Glomerular endothelial cell (primary cell): Measurements from ENCODE around the gene SOST. TPM values are rescaled to one million over a fixed set of nuclear protein-coding genes. Genes with fewer than 3 reads are reported as not detected.

ENCODE experiments used
- DNase-seq: peaks from one replicate; pipeline ENCODE4 v3.0.0-alpha.2; 2011; ENCODE audit warnings: low read depth, low spot score; ENCODE audit errors: extremely low read depth
- total RNA-seq: library from RNA; depleted of rRNA; stranded (reverse); fragments of >200 nt; gene quantifications from 2 replicates; pipeline ENCODE4 v1.2.3, GENCODE V29; 2015

SOST gene
- total RNA-seq, 1 donor from 2014 or later: not detected

DNA sequence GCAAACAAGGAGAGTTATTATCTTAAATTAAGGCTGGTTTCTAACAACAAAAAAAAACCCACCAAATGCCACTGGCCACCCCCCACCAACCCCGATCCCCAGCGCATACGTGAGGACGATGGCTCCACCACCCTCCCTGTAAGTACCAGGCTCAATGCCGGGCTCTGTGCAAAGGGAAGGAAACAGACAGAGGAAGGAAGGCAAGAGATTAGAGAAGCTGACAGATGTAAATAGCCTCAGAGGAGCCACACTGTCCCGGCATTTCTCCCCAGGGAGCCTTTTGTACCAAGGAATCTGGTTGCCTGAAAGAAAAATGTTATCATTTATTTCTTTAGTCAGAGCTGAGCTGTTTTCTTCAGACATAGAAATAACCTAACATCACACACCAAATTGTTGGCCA, 13.1 kb downstream of the SOST start:
- DNase-seq: no peak

DNA sequence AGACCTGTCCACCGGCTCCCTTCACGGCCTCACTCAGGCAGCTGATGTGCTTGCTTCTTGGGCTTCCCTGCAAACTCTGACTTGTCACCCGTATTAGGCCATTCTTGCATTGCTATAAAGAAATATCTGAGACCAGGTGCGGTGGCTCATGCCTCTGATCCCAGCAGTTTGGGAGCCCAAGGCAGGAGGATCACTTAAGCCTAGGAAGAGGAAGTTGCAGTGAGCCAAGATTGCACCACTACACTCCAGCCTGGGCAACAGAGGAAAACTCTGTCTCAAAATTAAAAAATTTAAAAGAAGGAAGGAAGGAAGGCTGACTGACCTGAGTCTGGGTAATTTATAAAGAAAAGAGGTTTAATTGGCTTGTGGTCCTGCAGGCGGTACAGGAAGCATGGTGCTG, 17.0 kb downstream of the SOST start:
- DNase-seq: no peak

DNA sequence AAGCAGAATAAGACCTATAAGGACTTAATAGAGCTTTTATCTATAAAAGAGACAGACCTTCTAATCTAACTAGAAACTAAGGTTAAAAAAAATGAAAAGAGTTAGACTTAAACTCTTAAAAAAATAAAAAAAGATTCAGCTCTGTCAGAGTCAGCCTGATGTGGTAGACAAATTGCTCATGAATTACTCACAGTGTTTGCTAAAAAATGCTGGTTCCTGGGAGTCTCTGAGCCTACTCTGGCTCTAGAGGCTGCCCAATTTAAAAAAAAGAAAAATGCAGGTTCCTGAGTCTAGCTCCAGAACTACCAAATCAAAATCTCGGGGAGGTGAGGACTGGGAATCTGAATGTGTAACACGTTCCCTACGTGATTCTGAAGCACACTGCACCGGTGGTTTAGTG, 18.1 kb downstream of the SOST start:
- no peak for DNase-seq

DNA sequence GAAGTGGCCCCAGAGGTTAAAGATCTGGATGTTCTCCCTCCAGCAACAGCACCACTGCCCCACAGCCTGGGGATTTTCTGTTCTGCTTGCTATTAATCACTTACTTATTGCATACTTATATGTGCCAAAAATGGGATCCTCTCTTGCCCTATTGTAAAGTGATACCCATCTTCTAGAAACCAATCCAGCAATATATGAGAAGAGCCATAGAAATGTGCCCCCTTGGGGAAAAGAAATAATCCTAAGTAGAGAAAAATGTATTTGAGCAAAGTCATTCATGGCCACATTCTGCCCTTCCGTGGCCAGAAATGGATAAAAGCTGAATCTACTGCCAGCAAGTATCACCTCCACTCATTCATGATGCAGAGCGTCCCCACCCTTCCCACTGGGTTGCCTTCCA, 20.9 kb downstream of the SOST start:
- no peak for DNase-seq

DNA sequence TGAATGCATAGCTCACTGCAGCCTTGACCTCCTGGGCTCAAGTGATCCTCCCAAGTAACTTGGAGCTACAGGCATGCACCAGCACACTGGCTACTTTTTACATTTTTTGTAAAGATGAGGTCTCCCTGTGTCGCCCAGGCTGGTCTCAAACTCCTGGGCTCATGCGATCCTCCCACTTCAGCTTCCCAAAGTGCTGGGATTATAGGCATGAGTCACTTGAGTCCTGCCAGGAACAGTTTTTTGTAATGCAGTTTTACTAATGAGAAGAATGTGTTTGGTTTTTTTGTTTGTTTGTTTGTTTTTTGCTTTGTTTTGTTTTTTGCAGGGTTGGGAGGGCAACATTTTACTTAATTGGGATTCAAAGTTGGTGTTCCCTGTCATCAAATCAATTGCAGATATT, 22.2 kb downstream of the SOST start:
- DNase-seq: no peak

DNA sequence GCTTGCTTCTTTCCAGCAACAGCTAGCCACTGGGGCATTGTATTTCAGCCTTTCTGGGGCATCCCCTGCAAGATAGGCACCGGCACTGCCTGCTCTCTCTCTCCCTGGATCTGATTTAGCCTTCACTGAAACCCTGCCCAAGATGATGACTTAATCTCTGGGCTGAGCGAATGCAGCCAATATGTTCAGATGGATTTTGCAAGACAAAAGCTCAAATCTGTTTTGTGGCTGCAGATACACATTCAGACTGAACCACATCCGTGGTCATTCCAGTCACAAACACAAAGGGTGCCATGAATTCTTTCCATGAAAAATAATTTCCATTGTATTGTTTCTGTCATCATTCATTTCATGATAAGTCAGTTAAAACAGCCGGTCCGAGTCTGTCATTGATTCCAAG, 24.2 kb downstream of the SOST start:
- no peak for DNase-seq

DNA sequence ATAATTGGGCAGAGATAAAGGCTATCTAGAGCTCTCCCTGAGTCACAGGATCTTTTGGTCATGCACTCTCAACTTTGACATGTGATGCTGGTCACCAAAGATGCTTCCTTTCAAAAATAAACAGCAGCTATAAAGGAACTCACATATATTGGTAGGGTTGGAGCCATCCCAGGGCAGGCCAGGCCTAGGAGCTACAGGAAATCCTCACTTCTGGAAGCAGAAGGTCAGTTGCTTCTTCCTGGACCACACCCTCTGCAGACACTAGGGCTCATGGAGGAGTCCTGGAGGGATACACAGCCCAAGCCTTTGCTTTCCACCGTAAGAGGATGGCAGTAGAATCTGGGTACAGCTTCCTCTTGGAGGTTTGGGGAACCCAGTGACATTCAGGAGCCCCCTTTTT, 24.6 kb downstream of the SOST start:
- no peak for DNase-seq

DNA sequence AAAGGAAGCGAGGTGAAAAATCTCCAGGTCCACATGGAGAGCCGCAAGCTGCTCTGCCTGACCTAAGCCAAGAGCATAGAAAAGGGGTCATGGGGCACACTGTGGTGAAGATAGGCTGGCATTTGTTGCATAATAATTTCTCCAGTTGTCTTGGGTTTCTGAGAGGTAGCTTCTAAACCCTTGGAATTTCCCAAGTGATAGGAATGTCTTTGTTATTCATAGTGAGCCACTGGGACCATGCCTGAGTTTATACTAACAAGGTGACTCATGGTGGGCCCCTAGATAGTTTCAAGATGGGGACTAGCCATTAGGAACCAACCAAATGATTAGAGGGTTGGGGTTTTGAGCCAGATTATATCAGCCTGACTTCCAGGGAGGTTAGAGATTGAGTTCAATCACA, 25.6 kb downstream of the SOST start:
- no peak for DNase-seq

DNA sequence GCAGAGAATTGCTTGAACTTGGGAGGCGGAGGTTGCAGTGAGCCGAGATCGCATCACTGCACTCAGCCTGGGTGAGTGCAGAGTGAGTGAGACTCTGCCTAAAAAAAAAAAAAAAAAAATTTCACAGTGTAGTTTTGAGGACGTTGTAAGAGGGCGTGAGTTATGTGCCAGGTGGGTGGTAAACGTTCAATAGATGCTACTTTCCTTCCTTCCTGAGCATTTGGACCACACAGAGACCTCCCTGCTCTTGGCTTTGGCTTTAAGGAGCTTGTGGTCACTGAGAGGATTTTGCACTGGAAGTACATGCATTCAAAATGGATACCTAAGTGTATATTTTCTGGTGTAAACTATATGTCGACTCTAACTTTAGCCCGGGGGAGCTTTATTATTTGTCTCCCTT, 30.5 kb downstream of the SOST start:
- DNase-seq: no peak

DNA sequence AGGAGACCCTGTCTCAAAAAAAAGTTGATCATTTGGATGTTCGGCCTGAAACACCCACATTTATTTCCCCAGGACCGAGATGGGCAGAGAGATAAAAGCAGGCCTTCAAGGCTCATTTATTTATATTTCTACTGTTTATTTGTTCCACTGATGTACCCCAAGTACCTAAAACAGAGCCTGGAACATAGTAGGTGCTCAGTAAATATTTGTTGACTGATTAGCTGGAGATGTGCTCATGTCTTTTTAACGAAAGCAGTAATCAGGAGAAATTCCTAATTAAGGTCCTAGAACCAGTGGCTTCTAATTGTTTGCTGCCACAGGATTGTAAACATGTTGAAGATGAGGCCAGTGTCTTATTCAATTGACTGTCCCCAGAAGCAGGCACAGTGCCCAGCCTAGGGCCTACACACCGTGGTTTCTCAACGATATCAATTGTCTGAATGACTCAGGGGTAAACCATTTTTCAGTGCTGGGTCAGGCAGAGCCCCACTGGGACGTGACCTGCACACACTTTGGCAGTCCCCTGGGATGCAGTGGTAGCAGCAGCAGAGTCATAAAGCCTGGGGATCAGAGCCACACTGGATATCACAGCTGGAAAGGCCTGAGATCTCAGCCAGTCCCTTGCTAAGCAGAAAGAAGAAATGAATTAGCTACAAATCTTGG, 34.8 kb downstream of the SOST start:
- no peak for DNase-seq

DNA sequence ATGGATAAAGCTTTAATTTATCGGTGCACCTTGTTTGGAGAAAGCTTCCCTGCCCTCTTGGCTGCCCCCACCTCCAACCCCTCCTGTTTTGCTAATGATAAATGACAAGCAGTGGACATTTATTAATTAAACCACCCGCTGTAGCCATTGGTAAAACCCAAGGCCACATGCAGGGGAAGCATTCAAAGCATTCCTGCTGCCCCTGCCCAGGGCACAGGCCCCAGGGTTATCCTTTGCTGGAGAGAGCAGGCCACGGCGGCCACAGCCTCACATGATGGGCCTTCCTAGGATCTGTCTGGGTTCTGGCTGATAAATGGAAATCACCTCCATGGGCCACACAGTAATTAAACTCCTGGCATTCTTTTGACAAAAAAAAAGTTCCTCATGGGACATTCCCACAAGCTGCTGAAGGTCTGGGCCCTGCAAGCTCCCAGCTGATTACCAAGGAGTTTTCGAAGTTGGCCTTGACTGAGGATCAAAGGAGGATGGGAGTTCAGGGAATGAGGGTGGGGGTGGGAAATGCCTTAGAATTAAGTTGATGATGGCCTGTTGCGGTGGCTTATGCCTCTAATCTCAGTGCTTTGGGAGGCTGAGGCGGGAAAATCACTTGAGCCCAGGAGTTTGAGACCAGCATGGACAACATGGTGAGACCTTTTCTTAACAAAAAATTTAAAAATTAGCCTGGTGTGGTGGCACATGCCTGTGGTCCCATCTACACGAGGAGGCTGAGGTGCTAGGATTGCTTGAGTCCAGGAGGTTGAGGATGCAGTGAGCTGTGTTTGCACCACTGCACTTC, 35.5 kb downstream of the SOST start:
- DNase-seq: no peak

DNA sequence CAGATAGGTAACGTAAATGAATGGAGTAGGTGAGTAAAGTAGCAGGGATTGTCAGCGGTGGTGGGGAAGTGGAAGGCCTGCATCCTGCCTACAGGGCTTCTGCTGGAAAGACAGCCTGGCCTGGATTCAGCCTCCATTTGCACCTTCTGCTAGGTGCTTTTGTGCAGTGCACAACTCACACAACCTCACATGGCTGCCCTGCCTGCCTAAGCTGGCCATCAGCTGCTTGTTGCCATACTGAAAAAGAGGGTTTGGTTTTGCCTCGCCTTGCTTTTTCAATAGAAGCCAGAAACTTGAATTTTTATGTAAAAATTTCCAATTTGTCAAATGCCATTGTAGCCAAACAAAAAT, 36.3 kb downstream of the SOST start:
- no peak for DNase-seq

DNA sequence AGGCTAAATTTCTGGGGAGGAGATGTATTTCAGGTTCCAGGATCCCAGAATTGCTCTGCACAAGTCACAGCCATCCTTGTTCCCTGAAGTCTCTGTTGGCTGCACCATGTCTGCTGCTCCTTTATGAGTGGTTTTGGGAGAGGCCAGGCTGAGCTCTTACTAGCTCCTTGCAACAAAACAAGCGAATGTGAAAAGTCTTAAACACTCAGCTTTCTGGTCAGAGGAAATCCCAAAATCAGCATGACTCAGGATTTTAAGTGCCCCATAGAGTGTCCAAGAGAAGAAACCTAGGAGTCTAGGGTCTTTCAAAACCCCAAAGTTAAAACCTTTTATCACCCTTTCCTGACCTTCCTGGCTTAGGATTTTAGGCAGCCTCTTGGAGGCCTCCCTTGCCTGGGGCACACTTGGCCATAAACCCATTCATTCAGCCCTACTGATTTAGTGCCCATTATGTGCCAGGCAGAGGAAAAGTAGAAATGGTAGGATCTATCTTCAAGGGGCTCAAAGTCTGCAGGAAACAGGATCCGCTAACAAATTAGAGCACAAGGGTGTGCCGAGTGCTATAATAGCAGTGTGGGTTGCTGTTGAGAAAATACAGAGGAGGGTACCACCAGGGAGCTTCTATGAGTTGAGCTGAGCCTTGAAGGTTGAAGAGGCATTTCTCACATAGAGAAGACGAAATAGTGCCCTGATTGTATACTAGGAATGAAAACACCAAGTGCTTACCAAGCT, 36.9 kb downstream of the SOST start:
- DNase-seq: no peak

DNA sequence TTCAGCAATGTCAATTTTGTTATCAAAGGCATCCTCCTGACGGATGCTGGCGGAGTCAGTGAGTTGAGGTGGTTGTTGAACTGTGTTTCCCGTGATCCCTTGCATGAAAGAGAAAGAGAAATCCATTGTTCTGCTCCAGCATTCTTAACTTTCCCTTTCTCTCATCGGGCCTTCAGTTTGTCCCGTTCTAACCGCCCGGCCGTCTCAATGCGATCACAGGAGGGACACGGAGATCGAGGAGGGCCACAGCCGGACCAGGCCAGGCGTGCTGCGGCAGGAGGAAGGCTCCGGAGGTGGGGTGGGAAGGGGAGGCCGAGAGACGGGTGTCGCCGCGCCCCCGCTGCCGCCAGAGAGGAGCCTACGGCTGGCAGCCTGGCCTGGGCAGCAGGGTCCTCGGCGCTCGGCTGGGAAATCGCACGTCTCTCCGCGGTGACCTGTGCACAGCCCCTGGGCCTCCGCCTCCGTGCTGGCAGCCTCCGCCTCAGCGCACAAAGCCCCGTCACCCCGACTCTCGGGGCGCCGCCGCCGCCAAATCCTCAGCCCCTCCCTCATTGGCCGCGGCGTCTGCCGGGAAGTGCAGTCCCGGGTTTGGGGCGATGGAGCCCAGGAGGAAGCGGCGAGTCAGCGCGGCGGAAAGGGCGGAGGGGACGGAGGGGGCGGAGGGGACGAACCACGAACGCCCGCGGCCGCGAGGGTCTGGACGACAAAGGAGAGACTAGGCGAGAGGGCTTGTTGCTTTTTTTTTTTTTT, 38.1 kb downstream of the SOST start:
- no peak for DNase-seq

DNA sequence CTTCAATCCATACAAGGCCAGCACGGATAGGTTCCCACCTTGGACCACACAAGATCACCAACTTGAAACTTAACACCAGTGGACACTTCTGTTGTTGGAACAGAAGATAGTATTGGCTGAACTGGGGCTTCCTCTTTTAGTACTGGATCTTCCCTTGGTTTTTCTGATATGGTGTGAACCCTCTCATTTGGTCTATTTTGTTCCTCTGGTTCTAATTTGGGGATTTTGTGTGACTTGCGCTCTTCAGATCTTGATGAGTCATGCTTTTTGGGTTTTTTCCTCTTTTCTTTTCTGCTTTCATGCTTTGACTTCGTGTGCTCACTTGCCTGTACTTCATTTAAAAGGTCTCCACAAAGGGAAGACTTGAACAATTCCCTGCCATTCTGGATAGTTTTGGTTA, 39.0 kb downstream of the SOST start:
- DNase-seq: no peak

DNA sequence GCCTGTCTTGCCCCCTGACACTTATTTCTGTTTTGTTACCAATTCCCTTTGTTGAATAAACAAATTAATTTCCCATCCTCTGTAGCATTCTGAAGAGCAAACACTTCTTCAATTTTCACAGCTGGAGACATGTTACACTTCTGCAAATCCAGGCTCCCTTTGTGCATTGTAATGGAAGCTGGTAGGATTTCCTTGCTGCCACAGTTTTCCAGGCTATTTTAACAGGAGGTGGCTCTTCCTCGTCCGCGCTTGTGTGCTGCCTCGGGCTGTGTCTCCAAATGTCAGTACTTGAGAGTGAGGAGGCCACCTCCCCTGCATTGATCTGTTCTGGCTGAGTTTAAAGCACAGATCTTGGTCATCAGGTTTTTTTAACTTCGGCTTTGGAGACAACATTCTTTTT, 40.0 kb downstream of the SOST start:
- DNase-seq: no peak

DNA sequence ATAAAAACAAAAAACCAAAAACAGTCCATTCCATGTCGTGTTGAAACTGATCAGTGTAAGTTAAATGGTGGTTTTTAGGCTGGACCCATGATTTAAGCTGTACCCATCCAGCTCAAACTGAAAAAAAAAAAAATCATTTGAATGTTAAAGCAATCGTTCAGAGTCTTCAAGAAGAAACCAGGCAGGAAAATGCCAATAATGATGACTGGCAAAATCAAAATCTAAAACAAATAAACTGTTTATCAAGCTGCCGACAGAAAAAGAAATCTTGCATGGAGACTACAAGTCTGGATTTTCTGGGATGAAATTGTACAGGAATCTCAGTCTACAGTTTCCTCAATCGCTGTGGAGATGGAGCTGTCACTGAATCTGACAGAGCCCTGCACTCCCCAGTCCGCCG, 40.7 kb downstream of the SOST start:
- DNase-seq: no peak

DNA sequence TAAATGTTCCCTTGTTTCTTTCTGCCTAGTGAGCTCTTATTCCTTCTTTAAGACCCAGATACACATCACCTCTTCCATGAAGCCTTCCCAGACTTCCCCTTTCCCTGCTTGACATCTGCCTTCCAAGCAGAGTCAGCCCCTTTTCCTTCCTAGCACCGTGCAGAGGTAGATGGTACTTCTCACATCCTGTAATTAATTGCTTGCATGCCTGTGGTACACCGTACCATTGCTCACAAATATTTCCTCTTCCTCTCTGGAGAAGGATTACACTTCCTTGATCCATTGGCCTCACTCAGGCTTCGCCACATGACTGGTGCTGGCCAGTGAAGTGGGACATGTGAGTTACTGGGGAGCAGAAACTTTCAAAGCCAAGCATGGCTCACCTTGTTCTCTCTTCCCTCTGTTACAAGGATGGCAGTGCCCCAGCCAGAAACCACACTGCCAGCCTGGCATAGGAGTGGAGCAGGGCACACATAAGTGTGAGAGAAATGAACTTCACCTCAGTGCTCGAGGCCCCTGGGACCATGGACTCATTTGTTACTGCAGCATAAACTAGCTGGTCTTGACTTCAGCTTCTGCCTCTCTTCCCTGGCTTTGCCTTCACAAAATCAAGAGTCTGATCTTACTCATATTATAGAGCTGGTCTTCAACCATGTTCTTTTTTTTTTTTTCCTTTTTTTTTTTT, 44.0 kb downstream of the SOST start:
- no peak for DNase-seq

DNA sequence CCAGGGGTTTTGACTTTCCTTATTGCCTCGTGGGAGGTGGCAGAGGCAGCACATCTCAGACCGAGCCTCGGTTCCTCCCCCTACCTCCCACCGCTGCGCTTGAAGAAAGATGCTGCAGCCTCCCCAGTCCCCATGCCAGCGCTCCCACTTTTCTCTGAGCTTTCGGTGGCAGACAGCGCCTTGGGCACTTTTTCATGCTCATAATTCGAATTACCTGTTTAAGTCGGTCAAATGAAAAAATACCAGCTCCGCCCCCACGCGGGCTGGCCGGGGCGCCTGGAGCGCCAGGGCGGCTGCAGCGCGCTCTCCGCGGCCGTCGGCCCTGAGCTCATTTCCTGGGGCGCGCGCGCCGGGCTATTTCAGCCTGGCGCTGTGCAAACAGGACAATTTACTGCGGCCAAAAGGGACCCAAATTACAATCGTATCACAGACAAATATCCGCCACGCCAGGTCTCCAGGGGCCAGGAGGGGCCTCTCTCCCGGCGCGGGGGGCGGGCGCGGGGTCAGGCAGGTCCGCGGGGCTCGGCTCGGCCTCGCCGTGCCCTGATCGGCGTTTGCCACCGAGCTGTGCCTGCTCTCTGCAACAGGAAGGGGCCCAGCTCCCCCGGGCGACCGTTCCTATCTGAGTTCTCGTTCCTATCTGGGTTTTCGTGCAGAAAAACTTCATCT, 45.0 kb downstream of the SOST start:
- no peak for DNase-seq

DNA sequence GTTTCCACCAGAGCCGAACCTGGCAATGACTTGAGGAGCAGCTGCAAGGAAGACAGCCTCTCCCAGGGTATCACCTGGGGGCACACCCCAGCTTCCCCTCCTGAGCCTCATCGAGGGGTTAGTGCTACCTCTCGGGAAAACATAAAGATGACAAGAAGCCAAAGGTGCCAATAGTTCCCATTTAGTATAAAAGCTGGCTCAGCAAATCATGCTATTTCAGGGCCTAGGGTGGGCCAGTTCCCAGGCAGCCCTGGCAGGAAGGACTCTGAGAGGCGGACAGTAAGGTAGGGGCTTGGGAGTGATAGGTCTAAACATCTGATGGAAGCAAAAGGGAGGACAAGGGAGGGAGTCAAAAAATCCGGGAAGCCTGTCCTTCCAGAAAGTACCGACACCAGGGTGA, 46.2 kb downstream of the SOST start:
- no peak for DNase-seq
